ENCODE measurements around the gene SLC44A3.

SLC44A3 gene

DNA sequence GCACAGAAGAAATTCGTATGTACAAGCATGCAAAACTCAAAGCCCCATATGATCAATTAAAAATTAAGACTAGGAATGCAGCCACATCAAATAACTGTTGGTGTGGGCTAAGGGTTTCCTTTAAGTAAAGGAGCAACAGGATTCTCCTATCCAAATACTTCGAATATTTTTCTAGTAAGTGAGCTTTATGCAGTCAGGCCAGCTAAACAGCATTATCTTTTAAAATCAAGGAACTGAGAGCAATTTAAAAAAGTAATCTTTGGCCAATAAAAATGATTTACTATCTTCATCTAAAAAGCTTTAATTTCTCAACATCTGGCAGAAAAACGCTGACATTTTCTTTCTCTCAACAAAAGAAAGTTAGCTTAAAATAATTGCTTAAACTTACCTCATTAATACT, 87.0 kb downstream of the SLC44A3 start:
- no peak for DNase-seq (ENCODE audit: low spot score)

DNA sequence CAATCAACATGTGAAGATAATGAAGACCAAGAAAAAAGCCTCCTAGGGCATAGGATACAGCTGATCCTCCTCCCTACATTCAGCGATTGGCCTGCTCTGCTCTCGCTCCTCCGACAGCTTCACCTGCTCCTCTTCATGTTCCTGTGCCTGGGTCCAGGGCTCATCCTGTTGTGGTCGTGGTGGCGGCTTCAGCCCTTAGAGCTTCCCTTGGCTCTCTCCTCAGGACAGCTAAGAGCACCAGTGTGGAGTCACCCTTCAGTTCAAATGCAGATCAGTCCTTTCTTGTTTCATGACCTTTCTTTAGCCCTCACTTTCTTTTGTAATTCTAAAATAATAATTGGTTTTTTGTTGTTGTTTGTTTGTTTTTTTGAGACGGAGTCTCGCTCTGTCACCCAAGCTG, 88.0 kb downstream of the SLC44A3 start:
- no peak for DNase-seq (ENCODE audit: low spot score)

DNA sequence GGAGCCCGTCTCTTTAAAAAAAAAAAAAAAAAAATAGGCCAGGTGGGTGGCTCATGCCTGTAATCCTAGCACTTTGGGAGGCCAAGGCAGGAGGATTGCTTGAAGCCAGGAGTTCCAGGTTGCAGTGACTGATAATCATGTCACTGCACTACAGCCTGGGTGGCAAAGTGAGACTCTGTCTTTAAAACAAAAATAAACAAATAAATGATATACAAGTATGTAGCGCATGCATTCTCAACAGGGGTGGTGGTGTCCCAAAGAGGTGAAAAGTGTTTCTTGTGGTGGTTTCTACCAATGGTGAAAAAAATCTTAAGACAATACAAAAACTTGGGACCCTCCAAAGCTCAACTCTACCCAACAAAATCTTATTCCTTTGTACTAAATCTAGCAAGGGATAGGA, 88.8 kb downstream of the SLC44A3 start:
- DNase-seq (ENCODE audit: low spot score), result no peak

DNA sequence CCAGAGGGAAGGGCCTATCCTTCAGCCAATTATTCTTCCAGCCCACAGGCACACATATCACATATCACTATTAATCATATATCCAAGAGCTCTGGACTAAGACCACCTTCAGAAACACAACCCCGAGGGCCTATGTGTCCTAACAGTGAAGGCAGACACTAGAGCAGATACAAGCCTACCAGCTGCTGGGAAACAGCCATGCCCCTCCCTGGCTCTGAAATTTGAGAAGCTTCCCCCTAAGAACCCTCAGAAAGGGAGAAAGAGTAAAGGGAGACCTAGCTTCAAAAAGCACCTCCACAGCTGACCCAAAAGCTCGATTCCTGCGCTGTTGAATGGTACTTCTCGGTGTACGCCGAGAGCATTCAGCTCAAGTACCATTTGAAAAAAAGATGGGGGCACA, 89.3 kb downstream of the SLC44A3 start:
- DNase-seq (ENCODE audit: low spot score), result no peak

DNA sequence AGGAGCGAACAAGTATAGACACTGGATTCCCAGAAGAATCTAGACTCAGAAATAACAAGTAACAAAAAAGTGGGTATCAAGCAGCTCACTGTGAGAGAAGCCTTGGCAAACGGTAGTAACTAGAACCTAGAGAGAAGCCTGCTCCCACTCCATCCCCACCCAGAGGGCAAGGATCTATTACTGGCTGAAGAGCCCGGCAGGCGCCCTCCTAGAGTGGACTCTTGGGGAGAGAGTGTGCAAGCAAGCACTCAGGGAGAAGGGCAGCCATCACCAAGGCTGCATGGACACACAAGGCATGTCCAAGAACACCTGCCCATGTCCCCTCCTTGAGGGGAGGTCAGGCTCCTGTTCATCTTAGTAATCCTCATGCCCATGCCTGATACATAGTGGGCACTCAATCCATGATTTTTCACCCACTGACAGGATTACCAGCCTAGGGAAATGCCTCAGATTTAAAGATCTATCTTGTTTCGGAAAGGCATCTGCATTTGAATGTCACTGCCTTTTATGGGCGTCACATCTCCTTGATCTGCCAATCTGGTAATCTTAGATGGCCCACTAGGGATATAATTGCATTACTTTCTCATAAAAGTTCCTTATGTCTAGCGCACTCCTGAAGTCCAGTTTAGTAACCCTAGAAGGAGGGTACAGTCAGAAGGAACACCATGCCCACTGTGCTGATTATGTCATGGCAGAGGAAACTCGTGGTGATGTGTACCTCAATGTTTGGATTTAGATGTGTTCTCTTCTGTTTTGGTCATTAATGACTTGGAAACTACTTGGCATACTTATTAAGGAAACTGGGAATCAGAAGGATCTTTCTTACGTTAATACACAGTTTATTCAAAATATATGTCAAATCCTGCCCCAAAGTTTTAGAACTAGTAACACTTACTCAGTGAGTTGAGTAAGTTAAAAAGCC, 92.4 kb downstream of the SLC44A3 start:
- DNase-seq (ENCODE audit: low spot score), result no peak

DNA sequence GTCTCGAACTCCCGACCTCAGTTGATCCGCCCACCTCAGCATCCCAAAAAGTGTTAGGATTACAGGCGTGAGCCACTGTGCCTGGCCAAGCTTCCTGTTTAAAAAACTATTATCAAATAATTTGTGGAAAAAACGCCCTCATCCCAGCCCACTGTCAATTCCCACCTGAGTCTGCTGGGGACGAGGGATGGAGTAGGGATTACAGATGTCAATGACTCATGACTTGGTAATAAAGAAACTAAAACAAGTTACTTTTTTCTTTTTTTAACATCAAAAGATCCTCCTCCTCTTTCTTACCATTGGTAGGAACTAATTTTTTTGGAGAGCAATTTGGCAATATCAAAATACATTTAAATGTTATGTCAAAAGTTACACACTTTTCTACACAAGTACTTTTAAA, 97.1 kb downstream of the SLC44A3 start:
- DNase-seq (ENCODE audit: low spot score), result no peak

DNA sequence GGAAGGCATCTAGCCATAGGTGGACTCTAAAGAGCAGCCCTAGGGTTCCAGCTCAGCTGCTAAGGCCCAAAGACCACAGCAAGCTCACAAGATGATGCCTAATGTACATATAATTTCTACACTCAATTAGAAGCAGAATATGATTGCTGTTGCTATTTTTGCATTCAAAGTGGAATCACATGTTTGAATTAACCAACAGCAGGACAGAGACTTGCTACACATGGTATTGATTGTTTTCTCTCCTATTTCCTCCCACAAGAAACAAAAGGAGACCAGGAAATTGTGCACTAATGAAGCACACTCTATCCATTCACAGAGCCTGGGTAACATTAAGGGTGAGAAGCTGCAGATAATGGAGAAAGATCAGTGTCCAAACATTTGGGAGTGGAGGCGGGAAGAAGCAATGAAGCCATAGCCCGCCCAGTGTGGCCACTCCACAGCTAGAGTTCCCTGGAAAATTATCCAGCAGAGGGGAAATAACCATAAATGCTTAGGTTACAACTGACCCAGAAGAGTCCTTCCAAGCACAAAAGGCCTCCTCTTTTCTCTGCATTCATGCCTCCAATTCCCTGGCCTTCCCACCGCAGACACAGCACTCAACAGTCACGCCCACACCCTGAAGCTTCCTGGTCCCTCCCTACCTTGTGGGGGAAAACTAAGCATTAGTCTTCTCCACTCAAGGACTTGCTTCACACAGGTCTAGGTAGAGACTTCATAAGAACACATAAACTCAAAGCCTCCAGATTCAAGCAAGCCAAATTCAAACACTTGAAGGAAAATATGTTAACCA, 99.3 kb downstream of the SLC44A3 start:
- DNase-seq (ENCODE audit: low spot score), result no peak

DNA sequence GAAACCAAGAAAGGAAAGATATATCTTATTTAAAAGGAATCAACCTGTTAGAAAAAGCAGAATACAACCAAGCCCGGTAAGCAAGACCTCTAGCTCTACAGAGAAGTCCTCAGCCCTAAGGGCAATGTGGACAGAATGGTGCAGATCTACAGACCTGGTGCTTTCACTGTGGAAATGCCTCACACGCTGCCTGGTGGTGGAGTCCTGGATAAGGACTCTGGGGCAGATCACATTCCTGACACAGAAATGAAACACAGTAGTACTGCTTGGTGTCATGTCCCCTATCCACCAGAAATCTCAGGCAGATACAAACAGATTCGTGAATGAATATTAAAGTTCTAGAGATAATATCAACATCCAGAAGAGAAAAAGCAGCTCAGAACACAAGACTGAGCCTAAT, 99.9 kb downstream of the SLC44A3 start:
- DNase-seq (ENCODE audit: low spot score), result no peak

DNA sequence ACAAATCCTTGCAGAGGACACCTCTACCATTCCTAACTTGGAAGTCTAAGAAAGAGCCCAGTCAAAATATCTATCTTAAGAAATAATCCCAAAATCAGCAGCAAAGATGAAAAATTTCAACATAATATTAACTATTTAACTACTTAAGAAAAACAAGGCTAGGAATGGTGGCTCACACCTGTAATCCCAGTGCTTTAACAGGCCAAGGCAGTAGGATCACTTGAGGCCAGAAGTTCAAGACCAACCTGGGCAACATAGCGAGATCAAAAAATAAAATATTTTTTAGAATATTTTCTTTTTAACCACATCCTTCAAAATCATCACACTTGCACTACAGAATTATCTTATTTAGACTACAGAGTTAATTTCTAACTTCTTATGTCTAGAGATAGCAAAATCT, 101.8 kb downstream of the SLC44A3 start:
- no peak for DNase-seq (ENCODE audit: low spot score)

DNA sequence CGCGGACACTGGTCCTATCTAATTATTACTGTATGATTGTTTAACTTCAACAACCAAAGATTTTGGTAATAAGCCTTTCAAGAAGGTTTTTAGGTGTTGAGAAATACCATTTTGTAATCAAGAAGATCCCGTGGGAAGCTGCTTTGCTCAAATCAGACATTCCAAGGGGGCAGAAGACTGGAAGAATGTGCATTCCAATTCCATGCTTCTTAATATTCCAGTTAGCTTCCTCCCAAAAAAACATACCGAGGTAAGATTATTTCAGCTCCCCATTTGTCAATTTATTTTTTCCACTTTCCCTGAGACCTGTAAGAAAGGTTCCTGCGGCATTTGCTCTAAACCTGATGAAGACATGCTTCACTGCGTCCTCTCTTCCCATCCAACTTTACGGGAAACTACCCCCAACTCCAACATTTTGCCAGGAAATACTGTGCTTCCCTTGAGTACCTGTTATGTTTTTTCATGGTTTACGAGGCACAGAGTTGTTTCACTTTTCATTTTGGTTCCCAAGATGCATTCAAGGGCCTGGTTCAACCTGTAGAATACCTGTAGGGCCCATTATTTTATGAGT, 102.7 kb downstream of the SLC44A3 start:
- DNase-seq (ENCODE audit: low spot score), result peak; percentile 70

DNA sequence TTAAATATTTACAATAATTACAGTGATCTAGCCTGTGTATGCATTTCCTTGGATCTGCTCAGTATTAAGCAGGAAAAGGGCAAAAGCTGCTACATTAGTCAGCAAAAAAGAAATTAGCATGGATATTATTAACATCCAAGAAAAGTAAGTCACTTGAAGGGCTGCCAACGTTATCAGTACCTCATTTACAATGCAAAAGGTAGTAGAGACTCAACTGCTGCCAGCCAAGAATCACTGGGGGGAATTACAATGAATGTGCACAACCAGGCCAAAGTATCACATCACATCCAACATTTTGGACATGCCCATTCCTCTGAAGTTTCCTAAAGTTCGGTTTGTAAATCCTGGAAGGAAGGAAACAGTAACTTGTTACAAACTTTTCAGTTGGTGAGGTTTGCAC, 104.8 kb downstream of the SLC44A3 start:
- peak; percentile 35 for DNase-seq (ENCODE audit: low spot score)

DNA sequence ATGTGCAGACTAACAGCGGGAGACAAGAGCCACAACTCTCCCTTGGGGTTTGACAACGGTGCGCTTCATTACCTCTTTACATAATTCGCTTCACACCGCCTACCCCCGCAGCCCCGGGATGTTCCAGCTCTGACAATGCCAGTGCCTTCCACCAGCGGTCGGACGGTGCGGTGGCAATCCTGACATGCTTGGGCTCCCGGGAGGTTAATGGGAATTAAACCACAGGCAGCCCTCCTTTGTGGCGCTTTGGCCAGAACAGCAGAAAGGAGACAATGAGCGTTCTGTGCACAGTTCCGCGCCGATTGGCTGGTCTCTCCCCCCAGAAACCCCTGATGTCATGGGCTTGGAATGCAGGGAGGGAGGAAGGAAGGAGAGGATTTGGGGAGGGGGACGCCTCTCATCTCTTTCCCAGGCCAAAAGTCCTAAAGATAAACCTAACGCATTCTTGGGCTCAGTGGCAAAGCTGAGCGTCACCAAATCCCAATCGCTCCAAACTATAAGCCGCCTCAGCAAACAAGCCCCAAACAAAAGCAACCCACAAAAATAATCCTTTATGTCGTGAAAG, 105.5 kb downstream of the SLC44A3 start:
- peak; percentile 97 for DNase-seq (ENCODE audit: low spot score)

DNA sequence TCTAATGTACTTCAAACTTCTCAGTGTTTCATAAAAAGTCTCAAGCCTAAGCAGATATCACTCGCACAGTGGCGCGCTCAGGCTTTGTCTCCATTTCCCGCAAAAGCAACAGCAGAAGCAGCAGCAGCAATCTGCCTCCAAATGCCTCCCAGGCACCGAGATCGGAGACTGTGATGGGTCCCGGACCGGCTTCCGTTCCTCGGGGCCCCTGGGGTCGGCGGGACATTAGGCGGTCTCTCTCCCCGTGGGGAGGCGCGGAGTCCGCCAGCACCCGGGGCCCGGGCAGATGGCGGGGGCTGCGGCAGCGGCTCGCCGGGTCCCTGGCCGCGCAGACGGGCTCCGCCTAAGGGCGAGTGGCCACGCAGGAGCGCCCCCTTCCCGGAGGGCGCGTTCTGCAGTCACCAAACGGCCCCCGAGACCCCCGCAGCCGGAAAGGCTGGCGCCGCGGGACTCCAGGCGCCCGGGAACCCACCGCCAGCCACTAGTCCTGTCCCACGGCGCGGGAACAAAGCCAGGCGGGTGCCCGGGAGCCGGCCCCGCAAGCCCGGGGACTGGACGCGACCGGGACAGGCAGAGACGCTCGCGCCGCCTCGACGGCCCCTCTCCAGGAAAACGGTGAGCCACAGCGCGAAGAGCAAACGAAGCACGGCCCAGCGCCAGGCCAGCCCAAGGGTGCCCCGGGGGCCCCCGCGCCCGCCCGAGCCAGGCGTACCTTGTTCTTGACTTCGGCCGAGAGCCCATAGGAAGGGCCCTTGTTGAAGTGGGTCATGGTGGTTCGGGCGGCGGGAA, 106.2 kb downstream of the SLC44A3 start:
- peak; percentile 63 for DNase-seq (ENCODE audit: low spot score)

DNA sequence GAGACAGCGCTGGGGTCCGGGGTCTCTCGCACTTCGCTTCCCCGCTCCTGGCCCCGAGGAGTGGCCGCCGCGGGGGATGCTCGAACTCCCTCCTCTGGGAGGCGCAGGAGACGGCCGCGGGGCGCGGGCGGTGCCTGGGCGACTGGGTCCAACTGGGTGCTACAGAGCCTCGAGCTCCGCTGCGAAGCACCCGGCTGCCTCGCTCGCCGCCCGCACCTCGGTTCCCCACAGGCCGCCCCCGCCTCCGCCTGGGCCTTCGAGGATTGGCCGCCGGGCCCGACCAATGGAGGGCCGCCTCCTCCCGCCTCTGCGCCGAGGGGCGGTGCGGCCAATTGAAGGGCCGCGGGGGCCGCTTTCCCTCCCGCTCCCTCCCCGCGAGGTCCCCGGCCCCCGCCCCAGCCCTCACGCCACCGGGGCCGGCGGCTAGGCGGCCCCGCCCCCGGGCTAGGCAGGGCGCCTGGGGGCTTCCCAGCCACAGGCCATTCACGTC, 106.8 kb downstream of the SLC44A3 start, which contains the start of gene CNN3:
CNN3 (minus strand) TSS at position 196 of the 490 bp plus-strand sequence. CDS start 216 bp downstream, outside the sequence.
- peak; percentile 97 for DNase-seq (ENCODE audit: low spot score)

DNA sequence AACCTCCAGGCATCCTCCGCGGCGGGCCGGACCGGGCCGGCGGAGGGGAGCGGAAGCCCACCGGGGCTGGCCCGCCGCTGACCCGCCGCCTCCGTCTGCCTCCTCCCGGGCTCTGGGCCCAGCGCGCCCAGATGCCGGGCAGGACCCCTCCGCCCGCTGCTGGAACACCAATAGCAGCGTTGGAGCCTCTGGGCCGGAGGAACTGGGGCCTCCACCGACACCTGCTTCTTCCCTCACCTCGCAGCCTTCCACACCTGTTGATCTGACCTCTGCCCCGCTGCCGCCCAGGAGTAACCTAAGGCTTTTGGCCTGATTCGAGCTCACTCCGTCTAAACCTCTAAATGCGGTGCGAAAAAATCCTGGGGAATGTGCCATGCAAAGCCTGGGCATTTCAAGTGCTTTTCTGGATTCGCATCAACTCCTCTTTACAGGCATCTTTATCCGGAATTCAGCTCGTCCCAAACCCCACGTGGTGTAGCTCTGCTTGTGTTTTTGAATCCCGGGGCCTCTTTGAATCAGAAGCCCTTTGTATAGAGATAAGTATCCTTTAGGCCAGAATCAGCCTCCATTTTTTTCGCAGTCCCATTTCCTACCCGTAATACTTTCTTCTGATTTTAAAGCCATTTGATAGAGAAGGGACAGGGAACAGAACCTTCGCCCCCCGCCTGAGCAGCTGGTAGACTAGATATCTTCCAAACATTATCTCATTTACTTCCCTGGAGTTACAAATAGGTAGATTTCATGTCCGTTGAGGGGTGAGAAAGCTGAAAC, 107.4 kb downstream of the SLC44A3 start:
- DNase-seq (ENCODE audit: low spot score), result peak; percentile 16

DNA sequence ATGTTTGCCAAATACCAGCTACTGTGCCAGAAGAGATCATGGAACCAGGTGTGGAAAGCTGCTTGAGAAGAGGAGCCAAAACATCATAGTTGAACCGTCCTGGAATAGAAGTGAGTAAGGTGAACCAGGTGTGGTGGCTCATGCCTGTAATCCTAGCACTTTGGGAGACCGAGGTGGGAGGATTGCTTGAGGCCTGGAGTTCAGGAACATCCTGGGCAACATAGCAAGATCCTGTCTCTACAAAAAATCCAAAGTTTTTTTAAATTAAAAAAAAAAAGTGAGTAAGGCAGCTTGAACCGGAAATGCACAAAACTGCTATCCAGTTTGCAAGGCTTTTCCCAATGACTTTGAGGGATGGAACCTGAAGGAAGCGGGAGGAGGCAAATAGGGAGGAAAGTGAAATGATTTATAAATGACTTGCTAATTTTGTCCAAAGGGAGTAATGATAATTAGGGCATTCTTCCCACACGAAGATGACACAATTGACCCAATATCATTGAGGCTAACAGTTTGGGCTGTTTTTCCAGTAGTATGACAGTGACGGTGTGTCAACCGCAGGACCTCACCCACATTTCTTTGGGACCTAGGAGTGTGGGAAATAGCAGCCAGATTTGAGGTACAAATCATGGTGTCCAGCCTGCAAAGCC, 108.3 kb downstream of the SLC44A3 start:
- peak; percentile 31 for DNase-seq (ENCODE audit: low spot score)

DNA sequence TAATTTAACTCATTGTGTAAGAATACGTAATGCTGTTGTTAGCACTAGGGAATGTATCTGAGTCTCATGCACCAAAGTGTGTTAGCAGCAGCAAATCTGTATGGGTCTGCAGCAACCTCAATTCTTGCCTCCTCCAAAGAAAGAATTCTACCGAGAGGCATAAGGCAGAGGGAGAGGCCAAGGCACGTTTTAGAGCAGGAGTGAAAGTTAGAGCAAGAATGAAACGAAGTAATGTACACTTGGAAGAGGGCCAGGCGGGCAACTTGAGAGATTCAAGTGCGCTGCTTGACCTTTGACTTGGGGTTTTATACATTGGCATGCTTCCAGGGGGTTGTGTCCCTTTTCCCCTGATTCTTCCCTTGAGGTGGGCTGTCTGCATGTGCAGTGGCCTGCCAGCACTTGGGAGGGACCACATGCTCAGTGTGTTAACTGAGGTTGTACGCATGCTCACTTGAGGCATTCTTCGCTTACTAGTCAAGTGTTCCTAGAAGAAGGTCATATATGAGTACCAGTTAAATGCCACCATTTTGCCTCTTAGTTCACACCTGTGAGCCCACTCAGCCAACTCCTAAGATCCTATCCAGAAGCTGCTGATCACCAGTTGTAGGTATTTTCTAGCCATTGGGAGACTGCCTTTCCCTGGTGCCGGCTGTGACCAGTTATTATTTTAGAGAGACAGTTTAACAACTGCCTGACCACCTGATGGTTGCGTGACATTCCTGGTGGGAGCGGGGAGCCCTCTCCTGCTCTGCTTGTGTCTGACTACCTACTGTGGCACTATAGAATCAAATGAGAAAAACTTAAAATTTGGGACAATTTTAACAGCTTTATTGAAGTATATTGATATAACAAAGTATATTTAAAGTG, 109.4 kb downstream of the SLC44A3 start:
- peak; percentile 42 for DNase-seq (ENCODE audit: low spot score)

DNA sequence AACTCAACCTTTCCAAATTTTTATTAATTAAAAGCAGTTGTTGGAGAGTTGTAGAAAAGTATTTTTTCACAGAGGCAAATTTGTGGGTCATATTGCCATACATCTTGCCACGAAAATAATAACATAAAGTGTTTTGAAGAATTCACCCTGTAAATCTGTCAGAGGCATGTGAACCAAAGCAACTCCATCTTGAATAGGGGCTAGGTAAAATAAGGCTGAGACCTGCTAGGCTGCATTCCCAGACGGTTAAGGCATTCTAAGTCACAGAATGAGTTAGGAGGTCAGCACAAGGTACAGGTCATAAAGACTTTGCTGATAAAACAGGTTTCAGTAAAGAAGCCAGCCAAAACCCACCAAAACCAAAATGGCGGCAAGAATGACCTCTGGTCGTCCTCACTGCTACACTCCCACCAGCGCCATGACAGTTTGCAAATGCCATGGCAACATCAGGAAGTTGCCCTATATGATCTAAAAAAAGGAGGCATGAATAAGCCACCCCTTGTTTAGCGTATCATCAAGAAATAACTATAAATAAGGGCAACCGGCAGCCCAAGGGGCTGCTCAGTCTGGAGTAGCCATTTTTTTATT, 111.2 kb downstream of the SLC44A3 start:
- no peak for DNase-seq (ENCODE audit: low spot score)

DNA sequence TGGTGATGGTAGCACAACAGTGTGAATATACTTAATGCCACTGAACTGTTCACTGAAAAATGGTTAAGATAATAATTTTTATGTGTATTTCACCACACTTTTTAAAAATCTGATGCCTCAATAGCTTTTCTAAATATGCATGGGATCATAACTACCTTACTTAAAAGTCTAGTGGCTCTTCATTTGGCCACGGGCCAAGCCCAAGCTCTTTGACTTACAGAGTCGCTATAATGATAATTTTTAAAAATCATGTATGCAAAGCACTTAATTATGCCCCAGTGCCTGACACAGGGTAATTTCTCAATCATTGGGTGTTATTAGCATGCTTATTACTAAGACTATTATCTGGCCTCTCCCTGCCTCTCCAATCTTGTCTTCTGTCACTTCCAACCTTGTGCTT, 114.4 kb downstream of the SLC44A3 start:
- DNase-seq (ENCODE audit: low spot score), result no peak

All from kidney tubule cell (primary cell).